Measurements from ENCODE around the gene CTBP1. TPM values are rescaled to one million over a fixed set of nuclear protein-coding genes. Genes with fewer than 3 reads are reported as not detected.

The CTBP1 gene
- total and polyA plus RNA-seq, 9 of the 15 experiments (the other 6 are each of a cell fraction or from before 2014, with no cell fraction given) = 14.5 to 162 (median 68.2) TPM

GRCh38 chr4:1248245-1249147 is at the start of gene CTBP1 (continued):
- TF ChIP-seq, protein P1, sequence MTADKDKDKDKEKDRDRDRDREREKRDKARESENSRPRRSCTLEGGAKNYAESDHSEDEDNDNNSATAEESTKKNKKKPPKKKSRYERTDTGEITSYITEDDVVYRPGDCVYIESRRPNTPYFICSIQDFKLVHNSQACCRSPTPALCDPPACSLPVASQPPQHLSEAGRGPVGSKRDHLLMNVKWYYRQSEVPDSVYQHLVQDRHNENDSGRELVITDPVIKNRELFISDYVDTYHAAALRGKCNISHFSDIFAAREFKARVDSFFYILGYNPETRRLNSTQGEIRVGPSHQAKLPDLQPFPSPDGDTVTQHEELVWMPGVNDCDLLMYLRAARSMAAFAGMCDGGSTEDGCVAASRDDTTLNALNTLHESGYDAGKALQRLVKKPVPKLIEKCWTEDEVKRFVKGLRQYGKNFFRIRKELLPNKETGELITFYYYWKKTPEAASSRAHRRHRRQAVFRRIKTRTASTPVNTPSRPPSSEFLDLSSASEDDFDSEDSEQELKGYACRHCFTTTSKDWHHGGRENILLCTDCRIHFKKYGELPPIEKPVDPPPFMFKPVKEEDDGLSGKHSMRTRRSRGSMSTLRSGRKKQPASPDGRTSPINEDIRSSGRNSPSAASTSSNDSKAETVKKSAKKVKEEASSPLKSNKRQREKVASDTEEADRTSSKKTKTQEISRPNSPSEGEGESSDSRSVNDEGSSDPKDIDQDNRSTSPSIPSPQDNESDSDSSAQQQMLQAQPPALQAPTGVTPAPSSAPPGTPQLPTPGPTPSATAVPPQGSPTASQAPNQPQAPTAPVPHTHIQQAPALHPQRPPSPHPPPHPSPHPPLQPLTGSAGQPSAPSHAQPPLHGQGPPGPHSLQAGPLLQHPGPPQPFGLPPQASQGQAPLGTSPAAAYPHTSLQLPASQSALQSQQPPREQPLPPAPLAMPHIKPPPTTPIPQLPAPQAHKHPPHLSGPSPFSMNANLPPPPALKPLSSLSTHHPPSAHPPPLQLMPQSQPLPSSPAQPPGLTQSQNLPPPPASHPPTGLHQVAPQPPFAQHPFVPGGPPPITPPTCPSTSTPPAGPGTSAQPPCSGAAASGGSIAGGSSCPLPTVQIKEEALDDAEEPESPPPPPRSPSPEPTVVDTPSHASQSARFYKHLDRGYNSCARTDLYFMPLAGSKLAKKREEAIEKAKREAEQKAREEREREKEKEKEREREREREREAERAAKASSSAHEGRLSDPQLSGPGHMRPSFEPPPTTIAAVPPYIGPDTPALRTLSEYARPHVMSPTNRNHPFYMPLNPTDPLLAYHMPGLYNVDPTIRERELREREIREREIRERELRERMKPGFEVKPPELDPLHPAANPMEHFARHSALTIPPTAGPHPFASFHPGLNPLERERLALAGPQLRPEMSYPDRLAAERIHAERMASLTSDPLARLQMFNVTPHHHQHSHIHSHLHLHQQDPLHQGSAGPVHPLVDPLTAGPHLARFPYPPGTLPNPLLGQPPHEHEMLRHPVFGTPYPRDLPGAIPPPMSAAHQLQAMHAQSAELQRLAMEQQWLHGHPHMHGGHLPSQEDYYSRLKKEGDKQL (CRISPR knock-in tag; IDR thresholded peaks at IDR 0.05; ENCODE audit: borderline replicate concordance) = no peak
- TF ChIP-seq, protein P2, sequence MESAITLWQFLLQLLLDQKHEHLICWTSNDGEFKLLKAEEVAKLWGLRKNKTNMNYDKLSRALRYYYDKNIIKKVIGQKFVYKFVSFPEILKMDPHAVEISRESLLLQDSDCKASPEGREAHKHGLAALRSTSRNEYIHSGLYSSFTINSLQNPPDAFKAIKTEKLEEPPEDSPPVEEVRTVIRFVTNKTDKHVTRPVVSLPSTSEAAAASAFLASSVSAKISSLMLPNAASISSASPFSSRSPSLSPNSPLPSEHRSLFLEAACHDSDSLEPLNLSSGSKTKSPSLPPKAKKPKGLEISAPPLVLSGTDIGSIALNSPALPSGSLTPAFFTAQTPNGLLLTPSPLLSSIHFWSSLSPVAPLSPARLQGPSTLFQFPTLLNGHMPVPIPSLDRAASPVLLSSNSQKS (CRISPR knock-in tag; IDR thresholded peaks at IDR 0.05) = 0 out of 2 replicates have a peak, but pooled peaks have one; percentile 45
- TF ChIP-seq HDGF (IDR thresholded peaks at IDR 0.05) (no peak), ZBTB12 (CRISPR knock-in tag; IDR thresholded peaks at IDR 0.05) (no peak), GABPA (tag; conservative IDR thresholded peaks at IDR 0.05; ENCODE audit: low read depth) (no peak; the same call in 1 of the 2 replicates), EGR1 (conservative IDR thresholded peaks at IDR 0.05) (no peak), ZKSCAN1 (IDR thresholded peaks at IDR 0.05; ENCODE audit: low read depth, low read length) (no peak), JUN (IDR thresholded peaks at IDR 0.05; ENCODE audit: borderline replicate concordance, low read depth, low read length) (no peak), JUN (CRISPR knock-in tag; IDR thresholded peaks at IDR 0.05; ENCODE audit: borderline replicate concordance) (no peak), DMBX1 (CRISPR knock-in tag; IDR thresholded peaks at IDR 0.05; ENCODE audit: borderline replicate concordance) (peak; percentile 91), HMGXB4 (CRISPR knock-in tag; IDR thresholded peaks at IDR 0.05) (no peak), POLR2G (IDR thresholded peaks at IDR 0.05; ENCODE audit: low read depth, low read length) (peak; percentile 76), NFIC (IDR thresholded peaks at IDR 0.05) (peak; percentile 17; the same call in 1 of the 2 replicates), GTF2E2 (tag; IDR thresholded peaks at IDR 0.05) (no peak), E2F5 (CRISPR knock-in tag; IDR thresholded peaks at IDR 0.05) (no peak), KAT8 (IDR thresholded peaks at IDR 0.05; ENCODE audit: low read depth) (no peak), ZNF507 (tag; conservative IDR thresholded peaks at IDR 0.05) (no peak)

Data from K562 (cell line).